AG10803 (cell line): ENCODE results near the gene MYOM1.
A peak's percentile ranks its signal among the peaks of the same experiment; 100 is the strongest.

Source experiments
- DNase-seq: peaks from one replicate; pipeline ENCODE4 v3.0.0; 2010; ENCODE audit warnings: low read depth
- H3K4me3 ChIP-seq: 2 replicates; pipeline ENCODE4 v1.5.1; 2011; ENCODE audit warnings: mild to moderate bottlenecking, low read length, control low read depth
- TF ChIP-seq, protein P1 (sequence below): conservative IDR thresholded peaks from 2 replicates; pipeline ENCODE4 v1.5.1; 2011; ENCODE audit warnings: mild to moderate bottlenecking, low read length, control low read depth, inconsistent platforms

The MYOM1 gene

DNA sequence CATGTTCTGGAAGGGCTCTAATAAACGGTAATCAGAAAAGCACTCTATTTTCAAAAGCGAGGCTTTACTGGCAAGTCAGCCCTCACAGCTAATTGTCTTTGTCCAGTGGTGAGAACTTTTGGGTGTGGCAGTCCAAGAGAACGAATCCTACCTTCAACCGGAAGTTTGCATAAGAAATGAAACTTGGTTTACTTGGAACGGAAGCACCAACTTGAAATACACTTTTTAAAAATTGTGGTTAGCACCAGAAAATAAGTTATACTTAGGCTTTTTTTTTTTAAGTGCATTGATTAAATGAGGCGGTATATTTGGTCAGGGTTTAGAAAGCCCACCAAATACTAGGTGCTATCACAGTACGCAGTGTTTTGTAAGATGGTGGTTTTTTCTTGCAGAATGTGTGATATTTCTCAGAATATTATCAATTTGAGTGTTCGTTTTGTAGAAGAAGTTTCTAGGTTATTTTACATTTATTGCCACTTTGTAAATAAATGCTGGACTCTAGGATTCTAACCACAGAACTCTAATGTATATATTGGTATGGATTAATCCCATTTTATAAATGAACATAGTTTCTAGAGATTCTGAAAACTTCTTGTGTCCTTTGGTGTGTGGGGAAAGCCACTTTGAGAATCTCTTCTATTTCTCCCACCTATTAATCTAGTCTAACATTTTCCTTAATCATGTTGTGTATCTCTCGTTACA is 29.0 kb upstream of the MYOM1 start:
- TF ChIP-seq, protein P1, sequence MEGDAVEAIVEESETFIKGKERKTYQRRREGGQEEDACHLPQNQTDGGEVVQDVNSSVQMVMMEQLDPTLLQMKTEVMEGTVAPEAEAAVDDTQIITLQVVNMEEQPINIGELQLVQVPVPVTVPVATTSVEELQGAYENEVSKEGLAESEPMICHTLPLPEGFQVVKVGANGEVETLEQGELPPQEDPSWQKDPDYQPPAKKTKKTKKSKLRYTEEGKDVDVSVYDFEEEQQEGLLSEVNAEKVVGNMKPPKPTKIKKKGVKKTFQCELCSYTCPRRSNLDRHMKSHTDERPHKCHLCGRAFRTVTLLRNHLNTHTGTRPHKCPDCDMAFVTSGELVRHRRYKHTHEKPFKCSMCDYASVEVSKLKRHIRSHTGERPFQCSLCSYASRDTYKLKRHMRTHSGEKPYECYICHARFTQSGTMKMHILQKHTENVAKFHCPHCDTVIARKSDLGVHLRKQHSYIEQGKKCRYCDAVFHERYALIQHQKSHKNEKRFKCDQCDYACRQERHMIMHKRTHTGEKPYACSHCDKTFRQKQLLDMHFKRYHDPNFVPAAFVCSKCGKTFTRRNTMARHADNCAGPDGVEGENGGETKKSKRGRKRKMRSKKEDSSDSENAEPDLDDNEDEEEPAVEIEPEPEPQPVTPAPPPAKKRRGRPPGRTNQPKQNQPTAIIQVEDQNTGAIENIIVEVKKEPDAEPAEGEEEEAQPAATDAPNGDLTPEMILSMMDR, result no peak
- H3K4me3 ChIP-seq, result peak overlapping the region; percentile 93
- DNase-seq, result peak; percentile 70

DNA sequence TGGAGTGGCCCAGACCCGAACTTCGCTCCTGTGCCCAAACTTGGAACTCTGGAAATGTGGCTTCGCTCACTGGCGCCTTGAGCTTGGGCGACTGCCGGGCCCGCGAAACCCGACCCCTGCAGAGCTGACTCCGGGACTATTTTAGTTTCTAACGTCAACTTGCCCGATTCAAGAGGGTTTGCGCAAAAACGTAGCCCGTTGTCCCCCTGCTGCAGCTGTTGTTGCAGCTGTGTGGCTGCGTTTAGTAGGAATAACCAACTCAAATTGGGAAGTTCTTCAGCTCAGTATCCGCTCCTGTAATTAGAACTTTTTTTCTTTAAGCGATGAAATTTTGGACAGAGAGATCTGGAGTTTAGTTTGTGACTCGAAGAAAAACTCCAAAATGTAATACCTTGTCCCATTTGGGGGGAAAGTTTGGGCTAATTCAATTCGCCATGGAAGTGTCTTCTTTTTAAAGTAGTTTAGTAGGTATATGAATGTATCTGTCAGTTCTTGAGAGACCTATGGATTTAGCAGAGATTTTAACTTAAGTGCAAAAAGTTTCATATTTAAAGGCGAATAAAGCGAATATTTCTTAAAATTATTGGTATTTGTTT is 28.4 kb upstream of the MYOM1 start:
- TF ChIP-seq, protein P1, result no peak
- no peak for DNase-seq
- H3K4me3 ChIP-seq, result peak overlapping the region; percentile 93

DNA sequence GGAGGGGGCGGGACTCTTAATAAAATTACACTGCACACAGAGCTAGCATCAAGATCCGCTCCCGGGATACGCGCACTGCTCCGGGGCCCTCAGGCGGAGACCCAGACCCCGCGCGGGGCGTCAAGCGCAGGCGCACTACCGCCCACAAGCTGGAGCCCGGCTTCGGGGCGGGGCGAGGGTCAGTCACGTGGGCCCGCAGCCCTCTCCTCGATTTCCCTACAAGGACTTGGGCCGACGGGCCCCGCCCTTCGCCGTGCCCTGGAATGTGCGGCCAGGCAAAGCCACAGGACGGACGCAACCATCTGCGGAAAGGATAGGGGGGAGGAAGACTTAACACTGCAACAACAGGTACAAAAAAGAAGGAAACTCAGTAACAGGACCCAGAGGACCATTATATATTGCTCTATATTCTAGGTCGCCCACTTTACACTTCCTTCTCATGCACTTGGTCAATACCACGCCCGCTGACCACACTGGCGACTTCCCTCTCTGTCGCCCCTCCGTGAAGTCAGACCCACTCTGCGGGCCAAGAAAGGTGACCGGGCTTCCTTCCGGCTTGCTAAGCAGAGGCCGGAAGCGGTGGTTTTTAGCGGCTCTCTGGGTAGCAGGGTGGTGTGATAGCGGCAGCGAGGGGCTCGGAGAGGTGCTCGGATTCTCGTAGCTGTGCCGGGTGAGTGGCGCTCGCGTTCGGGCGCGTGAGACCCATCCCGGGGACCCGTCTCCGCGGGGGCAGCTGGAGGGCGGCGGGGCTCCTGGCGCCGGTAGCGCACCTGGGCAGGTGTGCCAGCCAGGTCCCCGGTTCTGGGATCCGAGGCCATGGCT is 27.7 kb upstream of the MYOM1 start, which contains the start of gene MYL12A:
TSS of gene MYL12A (plus strand) at position 562 of the 822 bp plus-strand sequence. CDS start 5,447 bp downstream, outside the sequence.
- peak within 1 kb of the TSS; percentile 93 for H3K4me3 ChIP-seq
- DNase-seq, result peak; percentile 99
- TF ChIP-seq, protein P1, result no peak

DNA sequence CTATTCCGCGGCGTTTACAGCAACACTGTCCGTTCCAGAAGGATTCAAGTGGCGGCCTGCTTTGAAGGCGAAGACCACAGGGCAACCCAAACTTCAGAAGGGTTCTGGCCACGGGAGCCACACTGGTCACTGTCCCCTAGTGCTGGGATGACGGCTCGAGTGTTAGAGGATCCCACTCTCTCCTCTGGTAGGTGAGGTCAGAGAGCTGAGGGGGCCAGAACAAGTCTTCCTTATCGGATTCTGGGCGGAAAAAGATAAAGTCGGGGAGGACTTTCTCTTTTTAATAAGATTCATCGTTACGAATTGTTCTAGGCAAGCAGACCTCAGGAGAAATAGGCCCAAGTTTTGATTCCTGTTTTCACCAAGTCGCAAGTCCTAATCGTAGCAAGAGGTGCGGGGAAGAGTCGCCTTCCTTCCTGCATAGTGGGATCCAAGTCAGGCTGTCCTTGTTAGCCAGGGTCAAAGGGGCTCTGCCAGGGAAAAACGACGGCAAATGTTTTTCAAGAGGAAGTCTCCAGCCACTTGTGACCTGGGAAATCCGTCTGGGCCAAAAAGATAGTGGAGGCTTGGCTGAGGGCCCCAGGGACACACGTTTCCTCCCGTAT is 27.0 kb upstream of the MYOM1 start:
- DNase-seq, result no peak
- peak overlapping the region; percentile 93 for H3K4me3 ChIP-seq
- TF ChIP-seq, protein P1, result no peak

DNA sequence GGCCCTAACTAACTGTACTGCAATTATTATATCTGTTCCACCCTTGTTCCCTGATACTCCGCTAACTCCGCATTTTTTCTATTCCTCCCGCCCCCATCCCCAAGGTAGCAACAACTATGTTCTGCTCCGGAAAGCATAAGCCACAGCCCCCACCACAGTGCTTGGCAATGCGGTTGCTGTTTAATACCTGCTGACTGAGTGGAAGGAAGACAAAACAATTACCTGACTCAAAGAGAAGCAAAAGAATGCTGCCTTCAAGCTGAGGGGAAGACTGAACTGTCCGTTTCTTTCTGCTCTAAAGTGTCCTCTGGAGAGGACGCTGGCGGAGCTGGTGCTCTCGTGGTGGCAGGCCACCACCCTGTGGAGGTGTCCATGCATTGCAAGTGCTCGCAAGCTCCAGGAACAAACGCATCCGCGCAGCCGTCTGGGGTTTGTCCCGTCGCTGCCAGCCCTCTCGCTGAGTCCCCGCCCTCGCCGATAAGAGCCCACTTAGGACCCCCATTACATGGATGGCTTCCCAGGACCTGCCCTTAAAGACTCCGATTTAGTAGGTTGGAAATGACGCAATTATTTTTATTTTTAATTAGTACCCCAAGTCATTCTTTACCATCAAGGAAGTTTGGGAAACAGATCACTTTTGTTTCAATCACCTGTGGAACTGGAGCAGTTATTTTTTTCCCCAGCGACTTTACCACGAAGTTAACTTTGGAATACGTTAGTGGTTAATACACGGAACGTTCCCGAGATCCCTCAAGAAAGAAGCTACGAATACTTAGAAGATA is 26.3 kb upstream of the MYOM1 start:
- peak; percentile 86 for DNase-seq

DNA sequence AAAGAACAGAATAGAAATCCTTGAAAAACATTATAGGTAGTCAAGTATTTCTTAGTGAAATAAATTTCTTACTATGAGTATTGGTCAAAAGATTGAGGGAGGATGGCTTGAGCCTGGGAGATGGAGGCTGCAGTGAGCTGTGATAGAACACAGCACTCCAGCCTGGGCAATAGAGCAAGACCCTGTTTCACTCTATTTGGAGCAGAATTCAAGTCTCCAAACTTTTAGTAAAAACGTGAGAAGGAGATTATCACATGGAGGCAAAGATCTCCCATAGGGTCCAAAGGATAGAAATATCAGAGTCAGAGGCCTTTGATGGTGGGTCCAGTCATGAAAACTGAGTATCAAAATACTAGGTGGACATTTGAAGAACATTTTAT is 25.4 kb upstream of the MYOM1 start:
- DNase-seq, result no peak
- TF ChIP-seq, protein P1, result no peak
- peak overlapping the region; percentile 93 for H3K4me3 ChIP-seq

More for the DNA sequence above, 26.3 kb upstream of the MYOM1 start:
- H3K4me3 ChIP-seq, result peak overlapping the region; percentile 93
- TF ChIP-seq, protein P1, result peak; percentile 93
